T-cell (primary cell): ENCODE results near the gene ANXA6. TPM values are rescaled to one million over a fixed set of nuclear protein-coding genes. Genes with fewer than 3 reads are reported as not detected.

ENCODE experiments used
- ATAC-seq, 4 experiments: fragments of 200-7000 bp in 3 of 4; fragments of 150-1000 bp in 1 of 4; cut with Tn5 transposase; replicated peaks in 1 of 4; 1 replicate in 3 of 4; 2 replicates in 1 of 4; pipeline ENCODE4 v1.10.0; 2021; ENCODE audit warnings: moderate library complexity in 3 of 4, mild to moderate bottlenecking in 2 of 4, moderate number of reproducible peaks in 1 of 4
- CTCF ChIA-PET, 2 donors: fragments of 300-600 bp; sonication (Branson Sonifier 250); formaldehyde crosslinking; loops; one replicate each; lab custom pipeline; 2022; ENCODE audit warnings: antibody characterized with exemption in 2 of 2; lab: Charles Lee
- POLR2A ChIA-PET, 2 donors: fragments of 300-600 bp; sonication (Branson Sonifier 250); formaldehyde crosslinking; loops; one replicate each; lab custom pipeline; 2022; ENCODE audit warnings: antibody characterized with exemption in 2 of 2; lab: Charles Lee
- DNase-seq, 35 experiments: peaks; one replicate each; pipeline versions ENCODE4 v3.0.0 to v3.0.0-alpha.2; 2013 to 2023
- H3K27ac ChIP-seq: one replicate; pipeline ENCODE4 v1.5.1; 2013; ENCODE audit warnings: low read length
- H3K27me3 ChIP-seq, 2 experiments: replicated peaks in 1 of 2; 1 replicate in 1 of 2; 2 replicates in 1 of 2; pipeline versions ENCODE4 v1.6.1 to v1.7.0; 2013; ENCODE audit warnings: low read length in 1 of 2, mixed read lengths in 1 of 2; ENCODE audit not compliant: control insufficient read depth in 2 of 2, insufficient read depth in 2 of 2; ENCODE audit errors: extremely low read depth in 1 of 2
- H3K36me3 ChIP-seq, 2 donors: 1 replicate in 1 of 2; 2 replicates in 1 of 2; pipeline versions ENCODE4 v1.6.1 to v1.7.0; 2013; ENCODE audit warnings: low read length in 1 of 2; ENCODE audit not compliant: control insufficient read depth in 2 of 2, insufficient read depth in 1 of 2; ENCODE audit errors: extremely low read depth in 1 of 2
- H3K4me1 ChIP-seq, 2 experiments: 1 replicate in 1 of 2; 2 replicates in 1 of 2; pipeline versions ENCODE4 v1.6.1 to v1.7.0; 2013; ENCODE audit warnings: low read length in 2 of 2, mixed read lengths in 1 of 2; ENCODE audit not compliant: insufficient read depth in 2 of 2, control insufficient read depth in 1 of 2; ENCODE audit errors: extremely low read depth in 1 of 2
- H3K4me3 ChIP-seq, 2 donors: 1 replicate in 1 of 2; 2 replicates in 1 of 2; pipeline versions ENCODE4 v1.5.1 to v1.7.0; 2013; ENCODE audit warnings: mild to moderate bottlenecking in 2 of 2, low read length in 1 of 2, moderate library complexity in 1 of 2; ENCODE audit not compliant: control insufficient read depth in 1 of 2; ENCODE audit errors: extremely low read depth in 1 of 2
- H3K9me3 ChIP-seq: 2 replicates; pipeline ENCODE4 v1.7.0; 2013
- H3K27ac Mint-ChIP-seq, 2 donors: one replicate each; pipeline ENCODE4 v1.8.0; 2020 to 2021; ENCODE audit warnings: mild to moderate bottlenecking in 2 of 2, mixed read lengths in 2 of 2
- H3K27me3 Mint-ChIP-seq, 2 donors: one replicate each; pipeline ENCODE4 v1.8.0; 2021 to 2022; ENCODE audit warnings: mixed read lengths in 2 of 2
- H3K36me3 Mint-ChIP-seq: one replicate; pipeline ENCODE4 v1.8.0; 2021; ENCODE audit warnings: mixed read lengths
- H3K4me1 Mint-ChIP-seq, 3 donors: one replicate each; pipeline ENCODE4 v1.8.0; 2020 to 2022; ENCODE audit warnings: mixed read lengths in 3 of 3, mild to moderate bottlenecking in 1 of 3
- H3K4me3 Mint-ChIP-seq, 3 donors: one replicate each; pipeline ENCODE4 v1.8.0; 2020 to 2022; ENCODE audit warnings: mild to moderate bottlenecking in 3 of 3, mixed read lengths in 3 of 3, moderate library complexity in 3 of 3
- H3K9me3 Mint-ChIP-seq, 3 donors: one replicate each; pipeline ENCODE4 v1.8.0; 2020 to 2022; ENCODE audit warnings: mixed read lengths in 3 of 3
- WGBS: methylation state at CpG from one replicate; pipeline ENCODE4 v1.1.5; 2013; ENCODE audit warnings: missing lambda C conversion rate; ENCODE audit not compliant: insufficient coverage; 5-methylcytosine and 5-hydroxymethylcytosine counted together
- total RNA-seq, 35 experiments: library from RNA in 6 of 35; stranded (reverse) in 6 of 35; fragments of 120-200 nt in 1 of 35; gene quantifications; one replicate each; pipeline versions ENCODE4 v1.2.1 to v1.2.4 and lab custom pipeline; 2013 to 2026

The ANXA6 gene
- total RNA-seq, 5 donors from 2014 or later (not counting 1 experiment from before 2014, with no cell fraction given) = 266 to 395 (median 345) TPM

- ChIA-PET POLR2A (interaction anchor here (0.5 to 1.5 kb wide), 2 partner anchors 12 to 128 kb away, joined by 4 to 13 read pairs; no protein-coding TSS in a partner anchor), CTCF (interaction anchor here in 1 of 2 donors (1.5 kb wide), 1 partner anchor 11 kb away, joined by 4 read pairs; no protein-coding TSS in a partner anchor)
- Histone ChIP-seq H3K36me3 (peaks cover 23 to 84% of the 10 kb centered on the region in 2 donors), H3K27ac (no peak overlapping the region), H3K4me1 (peaks cover 0 to 53% of the 10 kb centered on the region in 2 experiments), H3K4me3 (no peak overlapping the region), H3K9me3 (no peaks in the 10 kb centered on the region), H3K27me3 (no peaks in the 10 kb centered on the region)
- DNase-seq = no peak
- peaks cover 59 to 69% (median 64%) of the 10 kb centered on the region in 3 donors for H3K4me1 Mint-ChIP-seq
- WGBS = 85% methylated on average over 16 of the region's 17 CpGs
- no peaks in the 10 kb centered on the region for H3K27me3 Mint-ChIP-seq
- H3K36me3 Mint-ChIP-seq = peaks cover 50% of the 10 kb centered on the region
- H3K27ac Mint-ChIP-seq = peak overlapping the region in 1 of 2 donors; percentile 61
- no peaks in the 10 kb centered on the region for H3K9me3 Mint-ChIP-seq
- ATAC-seq = no peak
- no peak overlapping the region for H3K4me3 Mint-ChIP-seq
These were observed 94.2 kb downstream of the ANXA6 start for GRCh38 chr5:151063142-151063989.

- peaks cover 0 to 45% of the 10 kb centered on the region in 2 experiments for H3K4me1 ChIP-seq
- Mint-ChIP-seq H3K4me1 (peaks cover 51 to 61% (median 56%) of the 10 kb centered on the region in 3 donors), H3K27ac (no peak overlapping the region), H3K27me3 (no peaks in the 10 kb centered on the region), H3K4me3 (no peak overlapping the region), H3K9me3 (no peaks in the 10 kb centered on the region), H3K36me3 (peaks cover 47% of the 10 kb centered on the region)
- ChIA-PET CTCF (interaction anchor here in 1 of 2 donors (1.5 kb wide), 1 partner anchor 11 kb away, joined by 4 read pairs; no protein-coding TSS in a partner anchor), POLR2A (interaction anchor here in 1 of 2 donors (1.5 kb wide), 1 partner anchor 11 kb away, joined by 4 read pairs; no protein-coding TSS in a partner anchor)
- H3K9me3 ChIP-seq = no peaks in the 10 kb centered on the region
- H3K36me3 ChIP-seq = peaks cover 23 to 84% of the 10 kb centered on the region in 2 donors
- no peak overlapping the region for H3K27ac ChIP-seq
- no peak overlapping the region for H3K4me3 ChIP-seq
- no peaks in the 10 kb centered on the region for H3K27me3 ChIP-seq
- DNase-seq (no peak), ATAC-seq (no peak)
- 100% methylated on average over 2 of the region's 5 CpGs for WGBS
These were observed 95.0 kb downstream of the ANXA6 start for GRCh38 chr5:151062405-151063141.

GRCh38 chr5:151060742-151061141, 96.8 kb downstream of the ANXA6 start:
- Mint-ChIP-seq H3K27ac (peak overlapping the region; percentile 39 to 91), H3K36me3 (peaks cover 51% of the 10 kb centered on the region), H3K27me3 (no peaks in the 10 kb centered on the region), H3K4me3 (peak overlapping the region in 1 of 3 donors; percentile 8), H3K4me1 (peaks cover 33 to 42% (median 41%) of the 10 kb centered on the region in 3 donors), H3K9me3 (no peaks in the 10 kb centered on the region)
- WGBS = 97% methylated on average over 5 of the region's 6 CpGs
- ChIA-PET CTCF (interaction anchor here (0.6 to 1.2 kb wide), 3 partner anchors 8 to 679 kb away, joined by 3 to 6 read pairs (median 5); no protein-coding TSS in a partner anchor), POLR2A (interaction anchor here (0.6 kb wide), 2 partner anchors 20 to 214 kb away, joined by 6 to 7 read pairs; no protein-coding TSS in a partner anchor)
- Histone ChIP-seq H3K27ac (no peak overlapping the region), H3K27me3 (no peaks in the 10 kb centered on the region), H3K4me3 (no peak overlapping the region), H3K9me3 (no peaks in the 10 kb centered on the region), H3K36me3 (peaks cover 32 to 91% of the 10 kb centered on the region in 2 donors), H3K4me1 (peaks cover 0 to 33% of the 10 kb centered on the region in 2 experiments)
- no peak for ATAC-seq
- DNase-seq = no peak

GRCh38 chr5:151058891-151059489, 98.6 kb downstream of the ANXA6 start:
- ATAC-seq = no peak

GRCh38 chr5:151058301-151058700, 99.3 kb downstream of the ANXA6 start:
- no peaks in the 10 kb centered on the region for H3K9me3 ChIP-seq
- ChIA-PET CTCF (no interaction called here), POLR2A (no interaction called here)
- Mint-ChIP-seq H3K27ac (no peak overlapping the region), H3K4me1 (peaks cover 27 to 41% (median 30%) of the 10 kb centered on the region in 3 donors), H3K9me3 (no peaks in the 10 kb centered on the region), H3K36me3 (peaks cover 66% of the 10 kb centered on the region), H3K4me3 (no peak overlapping the region), H3K27me3 (no peaks in the 10 kb centered on the region)
- no peak for DNase-seq
- peaks cover 0 to 25% of the 10 kb centered on the region in 2 experiments for H3K4me1 ChIP-seq
- no peak overlapping the region for H3K27ac ChIP-seq
- ATAC-seq = no peak
- WGBS = 94% methylated on average over 5 of the region's 5 CpGs
- no peak overlapping the region for H3K4me3 ChIP-seq
- H3K27me3 ChIP-seq = no peaks in the 10 kb centered on the region
- H3K36me3 ChIP-seq = peaks cover 33 to 96% of the 10 kb centered on the region in 2 donors

More at GRCh38 chr5:151058891-151059489, 98.6 kb downstream of the ANXA6 start:
- H3K4me3 Mint-ChIP-seq = peak overlapping the region in 2 of 3 donors; percentile 29 to 60
- ChIA-PET CTCF (no interaction called here), POLR2A (interaction anchor here in 1 of 2 donors (0.6 kb wide), 1 partner anchor 140 kb away, joined by 3 read pairs; no protein-coding TSS in a partner anchor)
- Histone ChIP-seq H3K4me1 (peaks cover 0 to 26% of the 10 kb centered on the region in 2 experiments), H3K27ac (no peak overlapping the region), H3K36me3 (peaks cover 28 to 96% of the 10 kb centered on the region in 2 donors), H3K9me3 (no peaks in the 10 kb centered on the region), H3K27me3 (no peaks in the 10 kb centered on the region), H3K4me3 (no peak overlapping the region)
- no peak for DNase-seq
- H3K9me3 Mint-ChIP-seq = no peaks in the 10 kb centered on the region
- 96% methylated on average over 6 of the region's 7 CpGs for WGBS
- peak overlapping the region; percentile 87 to 91 for H3K27ac Mint-ChIP-seq
- peaks cover 65% of the 10 kb centered on the region for H3K36me3 Mint-ChIP-seq
- no peaks in the 10 kb centered on the region for H3K27me3 Mint-ChIP-seq
- peaks cover 29 to 39% (median 31%) of the 10 kb centered on the region in 3 donors for H3K4me1 Mint-ChIP-seq
